HG03025 (cell line): ENCODE results near the gene RAB3A.

ENCODE experiments used
- ATAC-seq: cut with Tn5 transposase; IDR thresholded peaks from one replicate; pipeline ENCODE4 v1.9.1; 2021; ENCODE audit warnings: mild to moderate bottlenecking, moderate library complexity; ENCODE audit not compliant: unreplicated experiment, low FRiP score

The RAB3A gene

DNA sequence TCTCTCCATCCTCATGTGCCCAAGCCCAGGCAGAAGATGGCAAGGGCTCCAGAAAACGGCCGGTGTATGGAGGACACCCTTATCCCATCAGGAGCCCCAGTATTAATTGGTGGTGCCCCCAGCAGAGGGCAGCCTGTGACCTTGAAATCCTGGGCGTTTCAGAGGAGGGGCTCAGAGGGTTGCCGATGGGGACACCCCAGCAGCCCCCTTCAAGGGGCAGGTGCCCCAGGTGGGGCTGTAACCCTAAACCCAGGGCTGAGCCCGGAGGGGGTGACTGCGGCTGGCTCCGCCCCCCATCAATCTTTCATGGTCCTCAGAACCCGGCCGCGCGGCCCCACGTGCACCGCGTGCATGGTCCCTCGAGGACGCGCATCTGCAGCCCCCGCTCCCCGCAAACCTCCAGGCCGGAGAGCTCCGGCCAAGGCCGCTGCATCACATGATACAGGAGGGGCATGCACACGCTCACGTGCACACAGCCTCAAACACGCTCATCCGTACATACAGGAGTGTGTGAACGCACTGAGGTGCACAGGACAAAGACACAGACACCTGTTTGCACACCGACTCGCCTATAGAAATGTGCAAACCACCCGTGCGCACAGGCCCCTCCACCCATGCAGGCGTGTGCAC lies 949 bp downstream of the RAB3A start:
- ATAC-seq, result no peak

DNA sequence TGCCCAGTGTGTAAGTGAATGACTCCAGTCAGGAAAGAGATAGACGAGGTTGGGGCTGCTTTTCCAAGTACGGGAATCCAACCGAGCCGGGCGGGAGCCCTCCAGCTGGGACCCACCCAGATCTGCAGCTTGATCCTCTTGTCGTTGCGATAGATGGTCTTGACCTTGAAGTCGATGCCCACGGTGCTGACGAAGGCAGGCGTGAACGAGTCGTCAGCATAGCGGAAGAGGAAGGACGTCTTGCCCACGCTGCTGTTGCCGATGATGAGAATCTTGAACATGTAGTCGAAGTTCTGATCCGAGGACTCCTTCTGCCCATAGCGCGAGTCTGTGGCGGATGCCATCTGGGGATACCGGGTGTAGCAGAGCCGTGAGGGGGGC lies 1.5 kb downstream of the RAB3A start:
- no peak for ATAC-seq

DNA sequence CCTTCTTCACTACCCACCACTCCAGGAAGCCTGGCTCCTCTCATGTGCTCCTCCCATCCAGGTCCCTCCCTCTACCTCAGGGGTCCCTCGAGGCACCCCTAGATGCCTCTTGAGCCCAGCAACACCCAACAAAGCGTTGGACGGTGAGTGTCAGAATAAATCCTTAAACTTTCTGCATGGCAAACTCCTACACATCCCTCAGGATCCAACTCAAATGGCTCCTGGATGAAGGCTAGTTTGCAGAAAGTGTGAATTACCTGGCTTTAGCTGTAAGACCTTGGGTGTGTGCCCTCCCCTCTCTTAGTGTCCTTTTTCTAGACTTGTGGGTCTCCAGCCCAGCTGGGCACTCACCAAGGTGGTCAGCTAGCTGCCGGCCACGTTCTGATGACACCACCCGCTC lies 5.5 kb downstream of the RAB3A start:
- no peak for ATAC-seq

DNA sequence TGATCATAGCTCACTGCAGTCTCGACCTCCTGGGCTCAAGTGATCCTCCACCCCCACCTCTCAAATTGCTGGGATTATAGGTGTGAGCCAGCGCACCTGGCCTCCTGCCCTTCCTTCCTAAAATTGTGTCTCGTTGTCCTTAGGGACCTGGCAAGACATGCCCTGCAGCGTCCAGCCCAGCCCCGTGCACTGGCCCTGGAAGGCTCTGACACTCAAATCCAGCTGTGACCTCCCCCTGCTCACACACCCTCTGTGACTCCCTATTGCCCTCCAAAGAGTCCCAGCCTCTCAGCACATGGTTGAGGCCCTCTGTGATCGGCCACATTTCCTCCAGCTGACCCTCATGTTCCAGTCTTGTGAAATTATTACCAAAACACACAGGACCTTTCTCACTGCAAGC lies 5.9 kb downstream of the RAB3A start:
- ATAC-seq, result no peak

DNA sequence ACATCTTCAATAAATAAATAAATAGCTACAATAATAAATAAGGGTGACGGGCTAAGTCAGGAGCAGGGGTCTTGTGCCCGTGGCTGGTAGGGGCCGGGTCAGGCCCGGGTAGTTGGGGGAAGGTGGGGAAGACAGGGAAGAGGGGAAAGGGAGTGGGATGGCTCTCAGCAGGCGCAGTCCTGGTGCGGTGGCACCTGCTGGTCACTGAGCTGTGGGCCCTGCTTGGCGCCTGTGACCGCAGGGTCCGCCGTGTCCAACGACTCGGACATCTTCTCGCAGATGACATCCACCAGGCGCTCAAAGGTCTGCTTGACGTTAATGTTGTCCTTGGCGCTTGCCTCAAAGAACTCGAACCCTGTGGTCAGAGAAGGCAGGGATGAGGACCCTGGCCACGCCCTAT lies 6.5 kb downstream of the RAB3A start:
- no peak for ATAC-seq

DNA sequence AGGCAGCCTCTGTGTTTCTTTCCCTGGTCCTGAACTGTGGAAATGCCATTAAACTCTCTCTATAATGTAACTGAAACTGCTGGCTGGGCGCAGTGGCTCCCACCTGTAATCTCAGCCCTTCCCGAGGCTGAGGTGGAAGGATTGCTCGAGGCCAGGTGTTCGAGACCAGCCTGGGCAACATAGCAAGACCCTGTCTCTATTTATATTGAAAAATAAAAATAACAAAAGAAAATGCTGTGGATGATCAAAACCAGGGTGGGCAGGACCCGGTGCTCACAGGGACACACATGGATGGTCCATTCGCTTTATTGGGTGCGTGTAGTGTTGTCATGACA lies 7.4 kb downstream of the RAB3A start:
- ATAC-seq, result no peak

DNA sequence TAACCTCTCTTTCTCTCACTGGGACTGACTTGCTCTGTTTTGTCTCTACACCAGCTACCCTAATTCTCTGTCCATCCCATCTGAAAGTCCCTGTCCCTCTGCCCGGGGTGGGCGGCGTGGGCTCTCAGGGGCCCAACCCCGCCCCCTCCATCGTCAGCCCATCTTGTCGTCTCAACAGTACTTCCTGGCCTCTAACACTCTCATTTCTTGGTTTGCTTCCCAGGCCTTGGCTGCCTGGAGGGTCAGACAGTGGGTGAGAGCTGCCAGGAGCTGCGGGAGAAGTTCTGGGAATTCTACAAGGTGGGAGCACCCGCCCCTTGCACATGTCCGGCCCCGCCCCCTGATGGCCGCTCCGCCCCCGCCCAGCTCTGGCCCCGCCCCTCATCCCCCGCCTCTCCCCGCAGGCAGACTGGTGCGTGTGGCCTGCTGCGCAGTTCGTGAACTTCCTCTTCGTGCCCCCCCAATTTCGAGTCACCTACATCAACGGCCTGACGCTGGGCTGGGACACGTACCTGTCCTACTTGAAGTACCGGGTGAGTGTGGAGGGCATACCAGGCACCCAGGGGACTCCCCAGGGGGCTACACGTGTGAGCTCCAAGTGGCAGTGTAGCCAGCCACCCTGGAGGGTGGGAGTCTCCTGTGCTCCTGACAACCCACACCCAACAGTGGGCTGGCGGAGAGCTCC lies 9.1 kb downstream of the RAB3A start:
- ATAC-seq, result no peak

DNA sequence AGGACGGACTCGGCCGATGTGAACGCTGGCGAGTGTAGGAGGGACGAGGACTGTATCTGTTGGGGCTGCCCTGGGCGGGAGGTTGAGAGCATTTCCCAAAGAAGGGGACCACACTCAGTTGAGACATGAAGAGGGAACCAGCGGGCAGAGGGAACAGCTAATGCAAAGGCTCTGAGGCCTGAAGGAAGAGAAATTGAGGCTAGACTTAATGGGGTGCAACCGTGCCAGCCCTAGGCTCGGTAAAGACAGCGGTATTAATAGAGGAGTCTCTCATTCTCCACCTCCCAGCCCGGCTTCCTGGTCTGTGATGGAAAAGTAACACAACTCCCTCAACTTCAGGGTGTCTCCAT lies 9.7 kb downstream of the RAB3A start:
- ATAC-seq, result no peak

DNA sequence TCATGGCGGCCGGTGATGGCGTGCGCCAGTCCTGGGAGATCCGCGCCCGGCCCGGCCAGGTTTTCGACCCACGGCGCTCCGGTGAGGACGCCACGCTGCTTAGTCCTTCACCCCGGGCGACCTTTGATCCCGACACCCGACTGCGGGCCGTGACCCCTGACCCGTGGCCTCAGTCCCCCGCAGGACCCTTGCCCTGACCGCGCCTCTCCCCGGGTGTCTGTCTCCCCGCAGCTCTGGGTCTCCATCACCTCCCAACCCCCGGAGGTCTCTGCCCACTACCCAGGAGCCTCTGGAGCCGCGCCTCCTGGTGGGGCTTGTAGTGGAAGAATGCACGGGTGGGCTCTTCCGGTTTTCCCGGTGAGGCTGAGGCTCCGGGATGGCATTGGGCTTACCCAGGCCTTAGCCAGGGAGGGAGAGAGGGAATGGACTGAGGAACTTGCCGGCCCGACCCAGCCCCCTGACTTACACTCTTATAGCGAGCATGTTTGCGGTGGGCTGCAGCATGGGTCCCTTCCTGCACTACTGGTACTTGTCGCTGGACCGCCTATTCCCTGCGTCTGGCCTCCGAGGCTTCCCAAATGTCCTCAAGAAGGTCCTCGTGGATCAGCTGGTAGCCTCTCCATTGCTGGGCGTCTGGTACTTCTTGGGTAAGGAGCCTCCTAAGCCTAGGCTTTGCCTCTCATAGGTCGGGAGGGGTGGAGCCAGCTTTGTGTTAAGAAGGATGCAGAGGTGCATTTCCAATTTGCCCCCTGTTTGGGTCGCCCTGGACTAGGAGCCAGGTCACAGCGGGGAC lies 10.3 kb downstream of the RAB3A start:
- ATAC-seq, result no peak

DNA sequence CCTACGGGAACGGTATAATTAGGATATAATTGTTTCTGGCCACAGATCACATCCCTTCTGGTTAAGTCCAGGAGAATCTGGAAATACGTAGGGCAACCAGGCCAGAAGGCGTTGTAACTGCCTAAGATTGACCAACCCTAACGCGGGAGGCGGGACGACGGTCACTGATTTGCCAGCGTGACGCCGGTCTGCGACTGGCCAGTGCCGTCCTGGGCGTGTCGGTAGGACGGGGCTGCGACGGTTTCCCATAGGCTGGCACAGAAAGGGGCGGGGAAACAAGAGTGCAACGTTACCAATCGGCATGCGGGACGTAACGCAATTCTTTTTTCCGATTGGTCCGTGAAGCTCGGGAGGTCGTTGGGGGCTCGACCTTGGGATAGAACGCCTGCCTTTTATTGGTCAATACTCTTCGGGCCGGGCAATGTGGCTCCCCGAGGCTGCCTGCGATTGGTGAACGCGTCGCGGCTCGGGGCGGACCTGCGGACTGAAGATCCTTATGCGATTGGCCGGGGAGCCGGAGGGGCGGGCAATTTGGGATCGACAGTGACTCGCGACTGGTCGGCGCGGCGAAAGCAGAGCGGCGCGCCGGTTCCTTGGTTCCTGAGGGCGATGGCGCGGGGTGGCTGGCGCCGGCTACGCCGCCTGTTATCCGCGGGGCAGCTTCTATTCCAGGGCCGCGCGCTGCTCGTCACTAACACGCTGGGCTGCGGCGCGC lies 11.0 kb downstream of the RAB3A start, which contains the start of gene MPV17L2:
MPV17L2 (plus strand) TSS at position 546 of the 715 bp plus-strand sequence; CDS start at position 610, 64 bp downstream.
- ATAC-seq, result peak; percentile 84

DNA sequence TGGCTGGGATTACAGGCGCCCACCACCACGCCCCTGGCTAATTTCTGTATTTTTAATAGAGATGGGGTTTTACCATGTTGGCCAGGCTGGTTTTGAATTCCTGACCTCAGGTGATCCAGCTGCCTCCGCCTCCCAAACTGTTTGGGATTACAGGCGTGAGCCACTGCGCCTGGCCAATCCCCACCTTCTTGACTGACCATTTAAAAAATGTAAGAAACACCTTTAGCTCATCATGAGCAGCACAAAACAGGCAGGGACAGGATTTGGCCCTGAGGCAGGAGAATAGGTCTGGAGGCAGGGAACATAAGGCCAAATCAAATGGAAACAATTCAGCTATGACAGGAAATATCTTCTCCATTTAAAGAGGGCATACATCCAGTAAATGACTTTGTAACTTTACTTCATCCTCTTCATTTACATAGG lies 12.2 kb downstream of the RAB3A start:
- no peak for ATAC-seq

DNA sequence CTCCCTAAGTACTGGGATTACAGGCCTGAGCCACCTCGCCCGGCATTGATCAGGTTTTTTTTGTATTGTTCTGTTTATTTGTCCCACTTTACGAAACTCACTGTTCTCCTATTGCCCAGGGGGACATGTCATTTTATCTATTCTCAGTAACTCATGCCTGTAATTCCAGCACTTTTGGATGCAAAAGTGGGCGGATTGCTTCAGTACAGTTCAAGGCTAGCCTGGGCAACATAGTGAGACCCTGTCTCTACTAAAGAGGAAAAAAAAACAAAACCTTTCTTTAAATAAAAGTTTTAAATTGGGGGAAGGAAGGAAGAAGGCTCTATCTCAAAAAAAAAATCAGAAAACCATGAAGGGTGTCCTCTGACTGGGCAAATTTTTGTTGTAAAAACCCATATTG lies 13.6 kb downstream of the RAB3A start:
- ATAC-seq, result no peak

DNA sequence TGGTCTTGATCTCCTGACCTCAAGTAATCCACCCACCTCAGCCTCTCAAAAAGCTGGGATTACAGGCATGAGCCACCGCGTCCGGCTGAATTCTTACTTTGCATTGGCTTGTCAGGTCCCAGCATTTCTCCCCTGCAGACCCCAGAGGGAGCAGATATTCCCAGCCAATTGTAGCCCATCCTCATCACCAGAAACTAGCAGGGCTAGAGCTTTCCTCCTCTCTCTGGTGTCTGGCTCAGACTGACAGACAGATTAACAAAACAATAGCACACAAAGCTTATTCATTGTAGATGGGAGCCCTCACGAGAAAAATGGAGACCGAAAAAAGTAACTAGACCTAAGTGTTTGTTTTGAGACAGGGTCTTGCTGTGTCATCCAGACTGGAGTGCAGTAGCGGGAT lies 18.3 kb downstream of the RAB3A start:
- ATAC-seq, result no peak

DNA sequence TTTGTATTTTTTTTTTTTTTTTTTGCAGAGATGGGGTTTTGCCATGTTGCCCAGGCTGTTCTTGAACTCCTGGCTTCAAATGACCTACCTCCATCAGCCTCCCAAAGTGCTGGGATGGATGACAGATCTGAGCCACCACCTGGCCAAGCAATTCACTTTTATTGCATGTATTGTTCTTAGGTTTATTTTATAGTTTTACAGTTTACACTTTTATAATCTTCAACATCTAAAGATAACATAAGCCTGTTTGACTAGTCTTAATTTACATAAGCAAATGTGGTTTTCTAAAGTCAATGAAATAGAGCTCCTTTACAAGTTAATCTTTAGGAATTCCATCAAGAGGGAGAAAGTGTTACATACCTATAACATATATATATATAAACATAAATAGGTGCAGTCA lies 20.3 kb downstream of the RAB3A start:
- no peak for ATAC-seq

DNA sequence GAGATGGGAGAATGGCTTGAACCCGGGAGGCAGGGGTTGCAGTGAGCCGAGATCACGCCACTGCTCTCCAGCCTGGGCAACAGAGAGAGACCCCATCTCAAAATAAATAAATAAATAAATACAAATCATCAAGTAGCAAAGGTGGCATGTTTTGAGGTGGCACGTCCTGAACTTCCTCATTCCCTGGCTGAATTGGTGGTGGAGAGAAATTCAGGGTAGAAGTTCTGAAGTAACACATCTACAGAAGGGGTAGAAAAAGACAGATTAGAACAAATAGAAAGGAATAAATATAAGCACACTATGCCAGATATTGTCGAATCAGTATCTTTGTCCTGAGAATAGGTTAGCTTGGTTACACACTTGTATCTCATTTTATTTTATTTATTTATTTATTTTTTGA lies 23.9 kb downstream of the RAB3A start:
- no peak for ATAC-seq

DNA sequence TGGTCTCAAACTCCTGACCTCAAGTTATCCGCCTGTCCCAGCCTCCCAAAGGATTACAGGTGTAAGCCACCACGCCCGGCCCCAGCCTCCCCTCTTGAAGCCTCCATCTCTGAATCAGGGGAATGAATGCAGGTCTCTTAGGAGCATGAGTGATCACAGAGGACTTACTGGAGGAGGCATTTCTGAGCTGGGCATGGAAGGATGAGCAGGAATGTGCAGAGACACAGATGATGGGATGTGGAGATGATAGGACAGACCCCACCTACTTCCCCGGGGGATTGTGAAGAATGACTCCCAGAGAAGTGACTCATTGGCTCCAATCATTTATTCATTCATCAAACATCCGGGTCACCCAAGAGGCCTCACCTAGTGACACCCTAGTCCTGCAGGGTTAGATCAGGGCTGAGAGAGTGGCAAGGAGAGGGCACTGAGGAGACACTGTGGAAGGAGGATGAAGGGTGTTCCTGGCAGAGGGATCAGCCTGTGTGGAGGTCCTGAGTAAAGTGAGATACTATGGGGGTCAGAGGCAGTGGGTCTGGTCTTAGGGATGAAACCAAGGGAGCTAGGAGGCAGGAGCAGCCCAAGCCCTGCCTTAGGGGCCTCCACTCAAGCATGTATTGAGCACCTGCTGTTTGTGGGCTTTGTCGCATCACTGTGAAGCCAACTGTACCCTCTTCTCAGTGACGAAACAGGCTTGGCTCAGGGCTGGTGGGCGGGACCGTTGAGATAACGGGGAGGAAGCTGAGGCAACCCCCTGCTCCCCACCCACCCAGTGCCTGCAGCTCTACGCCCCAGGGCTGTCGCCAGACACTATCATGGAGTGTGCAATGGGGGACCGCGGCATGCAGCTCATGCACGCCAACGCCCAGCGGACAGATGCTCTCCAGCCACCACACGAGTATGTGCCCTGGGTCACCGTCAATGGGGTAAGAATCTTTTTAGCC lies 27.2 kb downstream of the RAB3A start:
- no peak for ATAC-seq

DNA sequence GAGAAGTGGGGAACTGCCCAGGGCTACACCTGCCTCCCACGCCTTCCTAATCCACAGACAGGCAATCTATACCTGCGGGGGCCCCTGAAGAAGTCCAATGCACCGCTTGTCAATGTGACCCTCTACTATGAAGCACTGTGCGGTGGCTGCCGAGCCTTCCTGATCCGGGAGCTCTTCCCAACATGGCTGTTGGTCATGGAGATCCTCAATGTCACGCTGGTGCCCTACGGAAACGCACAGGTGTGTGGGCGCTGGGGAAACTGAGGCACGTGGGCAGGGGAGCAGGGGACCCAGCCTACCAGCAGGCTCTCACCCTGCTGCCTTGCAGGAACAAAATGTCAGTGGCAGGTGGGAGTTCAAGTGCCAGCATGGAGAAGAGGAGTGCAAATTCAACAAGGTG lies 28.9 kb downstream of the RAB3A start:
- no peak for ATAC-seq

DNA sequence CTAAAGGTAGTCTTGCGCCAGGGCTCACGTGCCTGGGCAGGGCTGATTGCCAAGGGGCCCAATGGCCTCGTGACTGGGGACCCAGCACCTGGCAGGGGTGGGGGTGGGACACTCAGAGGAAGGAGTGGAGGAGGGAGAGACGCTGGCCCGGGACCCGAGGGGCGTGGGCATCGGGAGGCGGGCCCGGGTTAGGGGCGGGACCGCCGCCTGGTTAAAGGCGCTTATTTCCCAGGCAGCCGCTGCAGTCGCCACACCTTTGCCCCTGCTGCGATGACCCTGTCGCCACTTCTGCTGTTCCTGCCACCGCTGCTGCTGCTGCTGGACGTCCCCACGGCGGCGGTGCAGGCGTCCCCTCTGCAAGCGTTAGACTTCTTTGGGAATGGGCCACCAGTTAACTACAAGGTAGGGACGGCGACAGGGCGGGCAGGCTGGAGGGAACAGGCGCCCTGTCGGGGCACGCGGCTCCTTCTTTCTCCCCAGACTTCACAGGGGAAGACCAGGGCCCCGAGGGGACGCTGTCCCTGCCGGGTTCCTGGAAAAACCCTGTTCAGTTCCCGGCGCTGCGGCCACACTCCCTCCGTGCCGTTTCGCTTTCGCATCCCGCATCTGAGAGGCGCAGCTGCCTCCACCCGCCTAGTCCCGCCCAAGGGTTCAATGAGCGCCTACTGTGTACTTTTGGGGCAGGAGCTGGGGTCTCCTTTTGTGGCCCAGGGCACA lies 30.1 kb downstream of the RAB3A start, which contains the start of gene IFI30:
IFI30 (plus strand) TSS at position 242 of the 717 bp plus-strand sequence; CDS start at position 271, 29 bp downstream.
- no peak for ATAC-seq

DNA sequence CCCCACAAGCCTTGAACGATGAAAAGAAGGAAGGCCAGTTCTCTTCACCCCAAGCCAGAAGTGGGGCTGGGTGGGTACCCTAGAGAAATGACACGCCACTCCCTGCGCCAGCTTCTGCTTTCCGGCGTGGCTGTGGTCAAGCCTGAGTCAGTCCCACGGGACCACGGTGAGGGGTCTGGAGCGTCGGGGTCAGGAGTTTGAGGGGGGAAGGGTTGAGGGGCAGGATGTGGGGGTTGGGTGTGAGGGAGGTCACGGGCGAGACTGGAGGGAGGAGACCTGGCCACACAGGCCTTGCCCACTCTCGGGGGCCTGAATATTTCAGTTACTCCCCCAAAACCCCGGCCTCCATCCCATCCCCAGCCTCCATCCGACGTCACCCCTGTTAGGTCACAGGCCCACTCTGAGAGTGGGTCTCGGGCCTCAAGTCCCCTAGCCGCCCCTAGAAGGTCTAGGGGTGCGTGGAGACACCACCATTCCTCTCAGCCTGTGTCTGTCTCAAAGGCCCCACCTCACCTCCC lies 30.7 kb downstream of the RAB3A start:
- no peak for ATAC-seq
